HG03060 (cell line): Measurements from ENCODE around the gene LBX2.
A peak's percentile ranks its signal among the peaks of the same experiment; 100 is the strongest.
"Not testable (repeated sequence)": the region's sequence is repeated elsewhere in the genome, so short reads cannot be mapped to it uniquely, and the experiment has no call there.

Source experiments
- ATAC-seq: cut with Tn5 transposase; IDR thresholded peaks from one replicate; pipeline ENCODE4 v1.9.1; 2021; ENCODE audit warnings: low read depth, moderate number of reproducible peaks; ENCODE audit not compliant: unreplicated experiment

LBX2 gene

GRCh38 chr2:74488643-74489481, 10.5 kb downstream of the LBX2 start:
- no peak for ATAC-seq

GRCh38 chr2:74486141-74486540, 13.3 kb downstream of the LBX2 start:
- no peak for ATAC-seq

- ATAC-seq: not testable (repeated sequence)
These were observed 15.7 kb downstream of the LBX2 start for GRCh38 chr2:74483675-74484164.

GRCh38 chr2:74482801-74483674, 16.4 kb downstream of the LBX2 start, which contains the start of the genes CCDC142 and TTC31:
Gene CCDC142 (minus strand): TSS chr2:74482998. CDS start chr2:74482837, 161 bp downstream.
Gene TTC31 (plus strand): TSS chr2:74483081. CDS start chr2:74483096, 15 bp downstream.
- peak; percentile 72 for ATAC-seq

GRCh38 chr2:74481961-74482800, 17.2 kb downstream of the LBX2 start:
- ATAC-seq: peak; percentile 13

GRCh38 chr2:74481431-74481830, 18.0 kb downstream of the LBX2 start:
- no peak for ATAC-seq

- ATAC-seq: no peak
These were observed 24.5 kb downstream of the LBX2 start for GRCh38 chr2:74474899-74475298.

GRCh38 chr2:74474481-74474880, 24.9 kb downstream of the LBX2 start:
- no peak for ATAC-seq

- no peak for ATAC-seq
These were observed 26.5 kb downstream of the LBX2 start for GRCh38 chr2:74472945-74473258.

- peak; percentile 55 for ATAC-seq
These were observed 27.1 kb downstream of the LBX2 start, which contains the start of gene MRPL53 for GRCh38 chr2:74472086-74472944. Gene MRPL53 (minus strand): TSS chr2:74472680. CDS start chr2:74472660, 20 bp downstream.

- ATAC-seq: no peak
These were observed 27.9 kb downstream of the LBX2 start for GRCh38 chr2:74471332-74472065.

GRCh38 chr2:74470742-74471141, 28.7 kb downstream of the LBX2 start:
- ATAC-seq: not testable (repeated sequence)

GRCh38 chr2:74464406-74464805, 35.0 kb downstream of the LBX2 start:
- ATAC-seq: no peak

- no peak for ATAC-seq
These were observed 36.7 kb downstream of the LBX2 start for GRCh38 chr2:74462786-74463105.

GRCh38 chr2:74462054-74462785, 37.2 kb downstream of the LBX2 start:
- no peak for ATAC-seq

- no peak for ATAC-seq
These were observed 38.0 kb downstream of the LBX2 start for GRCh38 chr2:74461187-74462053.

- ATAC-seq: not testable (repeated sequence)
These were observed 39.2 kb downstream of the LBX2 start for GRCh38 chr2:74460187-74460586.
